WTC11 (cell line): ENCODE data around the gene RBM24. TPM values are rescaled to one million over a fixed set of nuclear protein-coding genes. Genes with fewer than 3 reads are reported as not detected.

Experiments used
- ATAC-seq: fragments of 200-7000 bp; cut with Tn5 transposase; 2 replicates; pipeline ENCODE4 v1.10.0; 2021; ENCODE audit warnings: mild to moderate bottlenecking, moderate library complexity
- CTCF ChIA-PET: fragments of 300-600 bp; sonication (Branson Sonifier 250); formaldehyde crosslinking; loops from one replicate; lab custom pipeline; 2021; ENCODE audit warnings: antibody characterized with exemption; lab: Charles Lee
- POLR2A ChIA-PET: fragments of 350-600 bp; sonication (Branson Sonifier 250); formaldehyde crosslinking; loops from one replicate; lab custom pipeline; 2021; ENCODE audit warnings: antibody characterized with exemption; lab: Charles Lee
- DNase-seq: peaks from one replicate; pipeline ENCODE4 v3.0.0; 2021; ENCODE audit warnings: low spot score
- H3K27ac Mint-ChIP-seq: 2 replicates; pipeline ENCODE4 v1.8.0; 2021; ENCODE audit warnings: mixed read lengths
- H3K27me3 Mint-ChIP-seq: 2 replicates; pipeline ENCODE4 v1.8.0; 2021; ENCODE audit warnings: low read depth, mild to moderate bottlenecking, moderate library complexity, mixed read lengths
- H3K36me3 Mint-ChIP-seq: 2 replicates; pipeline ENCODE4 v1.8.0; 2021; ENCODE audit warnings: mixed read lengths
- H3K4me1 Mint-ChIP-seq: 2 replicates; pipeline ENCODE4 v1.8.0; 2022; ENCODE audit warnings: mixed read lengths
- H3K4me3 Mint-ChIP-seq: 2 replicates; pipeline ENCODE4 v1.8.0; 2021; ENCODE audit warnings: mild to moderate bottlenecking, moderate library complexity, mixed read lengths
- H3K9me3 Mint-ChIP-seq: 2 replicates; pipeline ENCODE4 v1.8.0; 2021; ENCODE audit warnings: mixed read lengths
- AR ChIP-seq: fragments of 250-450 bp; sonication (Bioruptor Pico); IDR thresholded peaks from 2 replicates; pipeline ENCODE4 v1.9.0; 2021; ENCODE audit warnings: mild to moderate bottlenecking
- ARID4B ChIP-seq: sonication (generic); formaldehyde crosslinking; IDR thresholded peaks from 2 replicates; pipeline ENCODE4 v1.8.0; 2023; ENCODE audit warnings: missing genetic modification reagents, mild to moderate bottlenecking, borderline replicate concordance
- CREB1 ChIP-seq: sonication (generic); formaldehyde crosslinking; IDR thresholded peaks from 2 replicates; pipeline ENCODE4 v1.8.0; 2023; ENCODE audit warnings: mild to moderate bottlenecking, missing genetic modification reagents
- FOXP1 ChIP-seq: sonication (generic); formaldehyde crosslinking; IDR thresholded peaks from 2 replicates; pipeline ENCODE4 v1.8.0; 2022; ENCODE audit warnings: missing genetic modification reagents, mild to moderate bottlenecking, moderate library complexity, borderline replicate concordance
- MAX ChIP-seq: sonication (generic); formaldehyde crosslinking; IDR thresholded peaks from 2 replicates; pipeline ENCODE4 v1.8.0; 2022; ENCODE audit warnings: mild to moderate bottlenecking, missing genetic modification reagents
- MYBL2 ChIP-seq: sonication (generic); formaldehyde crosslinking; IDR thresholded peaks from 2 replicates; pipeline ENCODE4 v1.8.1; 2023; ENCODE audit warnings: mild to moderate bottlenecking, moderate library complexity, missing genetic modification reagents
- SOX15 ChIP-seq: fragments of 250-450 bp; sonication (Bioruptor Pico); IDR thresholded peaks from 2 replicates; pipeline ENCODE4 v1.9.0; 2021; ENCODE audit warnings: mild to moderate bottlenecking
- USF2 ChIP-seq: sonication (generic); formaldehyde crosslinking; IDR thresholded peaks from 2 replicates; pipeline ENCODE4 v1.8.1; 2023; ENCODE audit warnings: mild to moderate bottlenecking, missing genetic modification reagents, moderate library complexity
- ZNF317 ChIP-seq: sonication (generic); formaldehyde crosslinking; IDR thresholded peaks from 2 replicates; pipeline ENCODE4 v1.8.1; 2023; ENCODE audit warnings: low read depth, mild to moderate bottlenecking, moderate library complexity, missing genetic modification reagents, borderline replicate concordance
- ZNF532 ChIP-seq: fragments of 250-450 bp; sonication (Bioruptor Pico); IDR thresholded peaks from 2 replicates; pipeline ENCODE4 v1.9.0; 2021; ENCODE audit warnings: mild to moderate bottlenecking, borderline replicate concordance
- total RNA-seq: library from RNA; stranded (reverse); gene quantifications from 3 replicates; pipeline ENCODE4 v1.2.3, GENCODE V29; 2021
- TF ChIP-seq, protein P1 (sequence below): sonication (generic); formaldehyde crosslinking; IDR thresholded peaks from 2 replicates; pipeline ENCODE4 v1.8.0; 2022; ENCODE audit warnings: mild to moderate bottlenecking, missing genetic modification reagents
- TF ChIP-seq, protein P2 (sequence below): fragments of 250-450 bp; sonication (Bioruptor Pico); IDR thresholded peaks from 2 replicates; pipeline ENCODE4 v2.1.2; 2022; ENCODE audit warnings: mild to moderate bottlenecking, moderate library complexity
- TF ChIP-seq, protein P3 (sequence below): sonication (generic); formaldehyde crosslinking; IDR thresholded peaks from 2 replicates; pipeline ENCODE4 v1.8.1; 2023; ENCODE audit warnings: mild to moderate bottlenecking, missing genetic modification reagents, borderline replicate concordance

The RBM24 gene
- total RNA-seq, 1 experiment from 2014 or later, result 0.63 TPM

DNA sequence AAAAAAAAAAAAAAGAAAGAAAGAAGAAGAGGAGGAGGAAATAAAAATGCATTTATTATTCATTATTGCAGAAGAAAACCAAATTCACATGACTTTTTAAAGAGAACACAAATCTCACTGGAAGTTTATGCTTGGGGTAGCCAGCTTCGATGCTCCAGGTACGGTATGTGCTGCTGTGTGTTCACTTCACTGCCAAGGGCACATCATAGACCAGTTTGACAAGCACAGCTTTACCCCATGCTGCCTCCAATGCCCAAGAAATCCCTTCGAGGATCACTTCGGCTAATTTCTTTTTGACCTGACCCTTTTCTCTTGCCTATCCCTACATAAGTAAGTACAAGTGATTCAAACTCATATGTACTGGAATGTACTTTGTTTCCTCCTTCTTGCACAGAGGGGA lies 41.9 kb upstream of the RBM24 start:
- POLR2A ChIA-PET, result interaction anchor here (0.7 kb wide), 1 partner anchor 389 kb away, joined by 5 read pairs; no protein-coding TSS in a partner anchor
- no peak for TF ChIP-seq MYBL2 (CRISPR knock-in tag)
- TF ChIP-seq MAX (CRISPR knock-in tag), result no peak
- TF ChIP-seq CREB1 (CRISPR knock-in tag), result no peak
- TF ChIP-seq, protein P1, sequence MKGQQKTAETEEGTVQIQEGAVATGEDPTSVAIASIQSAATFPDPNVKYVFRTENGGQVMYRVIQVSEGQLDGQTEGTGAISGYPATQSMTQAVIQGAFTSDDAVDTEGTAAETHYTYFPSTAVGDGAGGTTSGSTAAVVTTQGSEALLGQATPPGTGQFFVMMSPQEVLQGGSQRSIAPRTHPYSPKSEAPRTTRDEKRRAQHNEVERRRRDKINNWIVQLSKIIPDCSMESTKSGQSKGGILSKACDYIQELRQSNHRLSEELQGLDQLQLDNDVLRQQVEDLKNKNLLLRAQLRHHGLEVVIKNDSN, result no peak
- TF ChIP-seq, protein P2, sequence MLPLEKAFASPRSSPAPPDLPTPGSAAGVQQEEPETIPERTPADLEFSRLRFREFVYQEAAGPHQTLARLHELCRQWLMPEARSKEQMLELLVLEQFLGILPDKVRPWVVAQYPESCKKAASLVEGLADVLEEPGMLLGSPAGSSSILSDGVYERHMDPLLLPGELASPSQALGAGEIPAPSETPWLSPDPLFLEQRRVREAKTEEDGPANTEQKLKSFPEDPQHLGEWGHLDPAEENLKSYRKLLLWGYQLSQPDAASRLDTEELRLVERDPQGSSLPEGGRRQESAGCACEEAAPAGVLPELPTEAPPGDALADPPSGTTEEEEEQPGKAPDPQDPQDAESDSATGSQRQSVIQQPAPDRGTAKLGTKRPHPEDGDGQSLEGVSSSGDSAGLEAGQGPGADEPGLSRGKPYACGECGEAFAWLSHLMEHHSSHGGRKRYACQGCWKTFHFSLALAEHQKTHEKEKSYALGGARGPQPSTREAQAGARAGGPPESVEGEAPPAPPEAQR, result no peak
- no peak for TF ChIP-seq ZNF532
- DNase-seq (no peak), ATAC-seq (no peak)
- Mint-ChIP-seq H3K27ac (no peak overlapping the region), H3K4me3 (no peak overlapping the region), H3K27me3 (no peaks in the 10 kb centered on the region), H3K4me1 (peaks cover 19% of the 10 kb centered on the region), H3K36me3 (no peaks in the 10 kb centered on the region), H3K9me3 (peaks cover 17% of the 10 kb centered on the region)
- CTCF ChIA-PET, result no interaction called here

DNA sequence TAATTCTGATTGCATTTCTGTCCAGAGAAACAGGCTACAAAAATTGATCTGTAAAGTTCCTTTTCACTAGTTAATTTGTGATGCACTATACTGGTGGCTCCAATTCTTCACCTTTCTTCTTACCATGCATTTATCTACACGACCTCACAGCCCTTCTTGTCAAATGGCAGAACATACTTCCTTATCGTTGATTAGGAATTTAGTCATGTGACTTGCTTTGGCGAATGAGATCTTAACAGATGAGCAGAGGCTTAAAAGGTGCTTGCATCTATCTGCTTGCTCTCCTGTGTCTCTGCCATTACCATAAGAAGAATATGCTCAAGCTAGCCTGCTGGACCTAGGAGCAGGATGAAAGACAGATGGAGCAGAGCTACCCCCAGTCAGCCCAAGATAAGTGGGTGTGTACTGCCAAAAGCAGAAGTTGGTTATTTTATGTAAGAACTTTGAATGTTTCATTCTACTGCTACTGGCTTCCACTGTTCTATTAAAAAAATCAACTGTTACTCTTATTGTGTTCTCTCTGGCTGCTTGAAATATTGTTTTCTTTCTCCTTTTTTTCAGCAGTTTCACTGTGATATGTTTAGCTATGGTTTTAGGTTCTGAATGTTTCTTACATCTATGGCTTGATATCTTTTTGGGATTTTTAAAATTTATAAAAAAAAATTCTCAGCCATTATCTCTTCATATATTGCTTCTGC lies 40.2 kb upstream of the RBM24 start:
- H3K36me3 Mint-ChIP-seq, result no peaks in the 10 kb centered on the region
- CTCF ChIA-PET, result interaction anchor here (1.5 kb wide), 1 partner anchor 343 kb away, joined by 3 read pairs; no protein-coding TSS in a partner anchor
- H3K9me3 Mint-ChIP-seq, result peaks cover 26% of the 10 kb centered on the region
- H3K4me3 Mint-ChIP-seq, result no peak overlapping the region
- ATAC-seq, result no peak
- no peak for DNase-seq
- no peak overlapping the region for H3K27ac Mint-ChIP-seq
- H3K27me3 Mint-ChIP-seq, result no peaks in the 10 kb centered on the region
- POLR2A ChIA-PET, result no interaction called here
- peaks cover 19% of the 10 kb centered on the region for H3K4me1 Mint-ChIP-seq
- no peak for TF ChIP-seq AR
- TF ChIP-seq FOXP1, result no peak
- peak; percentile 76 for TF ChIP-seq ZNF317 (CRISPR knock-in tag)
- TF ChIP-seq ARID4B (CRISPR knock-in tag), result no peak
- no peak for TF ChIP-seq SOX15 (CRISPR knock-in tag)
- TF ChIP-seq, protein P3, sequence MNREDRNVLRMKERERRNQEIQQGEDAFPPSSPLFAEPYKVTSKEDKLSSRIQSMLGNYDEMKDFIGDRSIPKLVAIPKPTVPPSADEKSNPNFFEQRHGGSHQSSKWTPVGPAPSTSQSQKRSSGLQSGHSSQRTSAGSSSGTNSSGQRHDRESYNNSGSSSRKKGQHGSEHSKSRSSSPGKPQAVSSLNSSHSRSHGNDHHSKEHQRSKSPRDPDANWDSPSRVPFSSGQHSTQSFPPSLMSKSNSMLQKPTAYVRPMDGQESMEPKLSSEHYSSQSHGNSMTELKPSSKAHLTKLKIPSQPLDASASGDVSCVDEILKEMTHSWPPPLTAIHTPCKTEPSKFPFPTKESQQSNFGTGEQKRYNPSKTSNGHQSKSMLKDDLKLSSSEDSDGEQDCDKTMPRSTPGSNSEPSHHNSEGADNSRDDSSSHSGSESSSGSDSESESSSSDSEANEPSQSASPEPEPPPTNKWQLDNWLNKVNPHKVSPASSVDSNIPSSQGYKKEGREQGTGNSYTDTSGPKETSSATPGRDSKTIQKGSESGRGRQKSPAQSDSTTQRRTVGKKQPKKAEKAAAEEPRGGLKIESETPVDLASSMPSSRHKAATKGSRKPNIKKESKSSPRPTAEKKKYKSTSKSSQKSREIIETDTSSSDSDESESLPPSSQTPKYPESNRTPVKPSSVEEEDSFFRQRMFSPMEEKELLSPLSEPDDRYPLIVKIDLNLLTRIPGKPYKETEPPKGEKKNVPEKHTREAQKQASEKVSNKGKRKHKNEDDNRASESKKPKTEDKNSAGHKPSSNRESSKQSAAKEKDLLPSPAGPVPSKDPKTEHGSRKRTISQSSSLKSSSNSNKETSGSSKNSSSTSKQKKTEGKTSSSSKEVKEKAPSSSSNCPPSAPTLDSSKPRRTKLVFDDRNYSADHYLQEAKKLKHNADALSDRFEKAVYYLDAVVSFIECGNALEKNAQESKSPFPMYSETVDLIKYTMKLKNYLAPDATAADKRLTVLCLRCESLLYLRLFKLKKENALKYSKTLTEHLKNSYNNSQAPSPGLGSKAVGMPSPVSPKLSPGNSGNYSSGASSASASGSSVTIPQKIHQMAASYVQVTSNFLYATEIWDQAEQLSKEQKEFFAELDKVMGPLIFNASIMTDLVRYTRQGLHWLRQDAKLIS (CRISPR knock-in tag), result no peak
- peak; percentile 59 for TF ChIP-seq USF2 (CRISPR knock-in tag)
- no peak for TF ChIP-seq MAX (CRISPR knock-in tag)
